Measurements from ENCODE around the gene ATRIP. TPM values are rescaled to one million over a fixed set of nuclear protein-coding genes. Genes with fewer than 3 reads are reported as not detected.
A peak's percentile ranks its signal among the peaks of the same experiment; 100 is the strongest.

Gene ATRIP
- total and polyA plus RNA-seq, 5 donors from 2014 or later, result 9.6 to 14.7 (median 11.9) TPM

DNA sequence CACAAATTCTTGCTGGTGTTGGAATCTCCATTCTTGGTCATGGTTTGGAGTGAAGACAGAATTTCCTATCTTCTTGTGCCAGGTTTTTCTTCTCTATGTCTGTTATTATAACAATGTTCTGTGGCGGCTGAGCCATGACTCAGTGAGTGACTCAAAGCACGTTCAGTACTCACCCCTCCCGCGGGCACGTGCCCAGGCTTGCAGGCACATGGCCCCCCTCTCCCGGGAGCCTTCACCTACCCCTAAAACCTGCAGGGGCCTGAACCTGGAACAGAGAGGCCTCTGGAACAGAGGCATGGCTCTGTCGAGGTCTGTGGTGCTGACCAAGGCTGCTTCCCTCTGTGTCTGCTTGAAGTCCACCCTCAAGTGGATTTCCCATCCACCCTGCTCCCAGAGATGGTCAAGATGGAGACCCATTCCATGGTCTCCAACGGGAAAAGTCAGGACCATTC, 44.2 kb upstream of the ATRIP start:
- no peak for ATAC-seq (ENCODE audit: low read depth in 2 of 2)
- Mint-ChIP-seq H3K4me1 (peaks cover 0 to 4% (median 0%) of the 10 kb centered on the region in 4 donors), H3K27ac (no peak overlapping the region), H3K36me3 (no peaks in the 10 kb centered on the region), H3K9me3 (peaks cover 0 to 1% (median 0%) of the 10 kb centered on the region in 7 donors), H3K27me3 (peaks cover 10% of the 10 kb centered on the region), H3K4me3 (no peak overlapping the region)
- H3K36me3 ChIP-seq (ENCODE audit: control insufficient read depth, insufficient read depth, low read length), result no peaks in the 10 kb centered on the region
- no peaks in the 10 kb centered on the region for H3K4me1 ChIP-seq (ENCODE audit: control insufficient read depth, insufficient read depth, low read length, poor library complexity, severe bottlenecking)
- H3K27me3 ChIP-seq (ENCODE audit: control insufficient read depth, insufficient read depth, low read length), result no peaks in the 10 kb centered on the region
- H3K27ac ChIP-seq (ENCODE audit: insufficient read depth, low read length, poor library complexity, severe bottlenecking), result no peak overlapping the region
- DNase-seq, result no peak
- H3K9me3 ChIP-seq (ENCODE audit: control insufficient read depth in 2 of 2, low read length in 2 of 2), result no peaks in the 10 kb centered on the region
- no peak overlapping the region for H3K4me3 ChIP-seq (ENCODE audit: low read depth, low read length)

DNA sequence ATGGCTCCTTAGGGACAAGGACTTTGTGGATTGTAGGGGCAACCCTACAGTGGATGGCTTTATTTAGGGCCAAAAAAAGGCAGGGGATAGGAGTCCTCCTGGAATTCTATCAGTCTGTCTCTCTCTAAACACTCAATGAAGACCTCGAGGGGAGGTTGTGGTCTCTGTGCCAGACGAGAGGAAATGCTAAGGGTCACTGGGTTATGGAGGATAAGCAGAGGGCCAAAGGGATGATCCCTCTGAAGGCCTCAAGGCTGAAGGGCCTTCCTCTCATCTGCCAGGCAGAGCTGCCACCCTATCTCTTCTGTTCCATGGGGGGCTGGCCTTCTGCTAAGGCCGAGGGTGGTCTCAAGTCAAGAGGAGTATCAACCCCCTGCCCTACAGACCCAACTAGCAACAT, 43.6 kb upstream of the ATRIP start:
- H3K27ac ChIP-seq (ENCODE audit: insufficient read depth, low read length, poor library complexity, severe bottlenecking), result no peak overlapping the region
- H3K4me1 Mint-ChIP-seq, result peaks cover 0 to 4% (median 0%) of the 10 kb centered on the region in 4 donors
- no peak overlapping the region for H3K27ac Mint-ChIP-seq
- ATAC-seq (ENCODE audit: low read depth in 2 of 2) (no peak), DNase-seq (no peak)
- H3K4me3 Mint-ChIP-seq, result no peak overlapping the region
- peaks cover 0 to 1% (median 0%) of the 10 kb centered on the region in 7 donors for H3K9me3 Mint-ChIP-seq
- H3K4me1 ChIP-seq (ENCODE audit: control insufficient read depth, insufficient read depth, low read length, poor library complexity, severe bottlenecking), result no peaks in the 10 kb centered on the region
- H3K36me3 ChIP-seq (ENCODE audit: control insufficient read depth, insufficient read depth, low read length), result no peaks in the 10 kb centered on the region
- H3K9me3 ChIP-seq (ENCODE audit: control insufficient read depth in 2 of 2, low read length in 2 of 2), result no peaks in the 10 kb centered on the region
- no peaks in the 10 kb centered on the region for H3K36me3 Mint-ChIP-seq
- no peak overlapping the region for H3K4me3 ChIP-seq (ENCODE audit: low read depth, low read length)
- H3K27me3 Mint-ChIP-seq, result peaks cover 9% of the 10 kb centered on the region
- no peaks in the 10 kb centered on the region for H3K27me3 ChIP-seq (ENCODE audit: control insufficient read depth, insufficient read depth, low read length)

DNA sequence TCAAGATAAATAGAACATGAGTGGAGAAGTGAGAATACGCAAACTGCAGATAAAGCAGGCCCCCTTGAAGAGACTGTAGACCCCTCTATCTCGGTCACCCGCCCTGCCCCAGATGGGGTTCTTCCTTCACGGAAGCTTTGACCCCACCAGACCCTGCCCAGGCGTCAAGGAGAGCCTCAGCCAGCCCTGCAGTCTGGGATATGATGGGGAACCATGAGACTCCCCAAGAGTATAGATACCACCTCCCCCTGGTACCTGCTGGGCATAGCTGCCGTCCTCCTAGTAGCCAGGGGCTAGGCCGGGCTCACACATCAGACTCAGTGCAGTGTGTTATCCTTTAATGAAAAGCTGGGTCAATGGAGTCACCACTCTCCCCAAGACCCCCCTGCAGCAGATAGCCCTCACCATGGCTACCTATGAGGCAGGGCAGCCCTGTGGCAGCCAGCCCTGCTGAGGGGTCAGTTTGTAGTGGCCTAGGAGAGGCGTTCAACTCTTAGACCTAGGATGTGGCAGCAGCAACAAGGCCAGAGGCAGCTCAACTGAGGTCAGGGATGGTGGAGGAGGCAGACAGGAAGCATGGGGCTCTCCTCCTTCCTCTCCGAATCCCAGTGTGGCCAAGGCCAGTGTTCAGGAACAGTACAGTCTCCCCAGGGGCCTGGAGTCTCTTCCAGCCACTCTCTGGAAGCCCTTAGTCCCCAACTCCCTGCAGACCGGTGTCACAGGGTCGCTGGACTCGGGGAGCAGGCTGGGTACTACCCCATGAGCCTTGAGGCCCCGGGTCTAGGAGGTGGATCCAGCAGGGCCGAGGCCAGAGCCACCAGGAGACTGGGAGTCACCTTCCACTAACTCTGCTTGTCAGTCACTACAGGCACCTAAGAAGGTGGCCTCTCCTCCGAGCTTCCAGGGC, 42.8 kb upstream of the ATRIP start:
- ATAC-seq (ENCODE audit: low read depth in 2 of 2) (no peak), DNase-seq (no peak)
- Histone ChIP-seq H3K27ac (ENCODE audit: insufficient read depth, low read length, poor library complexity, severe bottlenecking) (no peak overlapping the region), H3K27me3 (ENCODE audit: control insufficient read depth, insufficient read depth, low read length) (no peaks in the 10 kb centered on the region), H3K36me3 (ENCODE audit: control insufficient read depth, insufficient read depth, low read length) (no peaks in the 10 kb centered on the region), H3K4me3 (ENCODE audit: low read depth, low read length) (no peak overlapping the region), H3K9me3 (ENCODE audit: control insufficient read depth in 2 of 2, low read length in 2 of 2) (no peaks in the 10 kb centered on the region), H3K4me1 (ENCODE audit: control insufficient read depth, insufficient read depth, low read length, poor library complexity, severe bottlenecking) (no peaks in the 10 kb centered on the region)
- Mint-ChIP-seq H3K27me3 (peaks cover 9% of the 10 kb centered on the region), H3K4me1 (peaks cover 0 to 4% (median 0%) of the 10 kb centered on the region in 4 donors), H3K9me3 (peaks cover 0 to 1% (median 0%) of the 10 kb centered on the region in 7 donors), H3K36me3 (no peaks in the 10 kb centered on the region), H3K27ac (no peak overlapping the region), H3K4me3 (no peak overlapping the region)

DNA sequence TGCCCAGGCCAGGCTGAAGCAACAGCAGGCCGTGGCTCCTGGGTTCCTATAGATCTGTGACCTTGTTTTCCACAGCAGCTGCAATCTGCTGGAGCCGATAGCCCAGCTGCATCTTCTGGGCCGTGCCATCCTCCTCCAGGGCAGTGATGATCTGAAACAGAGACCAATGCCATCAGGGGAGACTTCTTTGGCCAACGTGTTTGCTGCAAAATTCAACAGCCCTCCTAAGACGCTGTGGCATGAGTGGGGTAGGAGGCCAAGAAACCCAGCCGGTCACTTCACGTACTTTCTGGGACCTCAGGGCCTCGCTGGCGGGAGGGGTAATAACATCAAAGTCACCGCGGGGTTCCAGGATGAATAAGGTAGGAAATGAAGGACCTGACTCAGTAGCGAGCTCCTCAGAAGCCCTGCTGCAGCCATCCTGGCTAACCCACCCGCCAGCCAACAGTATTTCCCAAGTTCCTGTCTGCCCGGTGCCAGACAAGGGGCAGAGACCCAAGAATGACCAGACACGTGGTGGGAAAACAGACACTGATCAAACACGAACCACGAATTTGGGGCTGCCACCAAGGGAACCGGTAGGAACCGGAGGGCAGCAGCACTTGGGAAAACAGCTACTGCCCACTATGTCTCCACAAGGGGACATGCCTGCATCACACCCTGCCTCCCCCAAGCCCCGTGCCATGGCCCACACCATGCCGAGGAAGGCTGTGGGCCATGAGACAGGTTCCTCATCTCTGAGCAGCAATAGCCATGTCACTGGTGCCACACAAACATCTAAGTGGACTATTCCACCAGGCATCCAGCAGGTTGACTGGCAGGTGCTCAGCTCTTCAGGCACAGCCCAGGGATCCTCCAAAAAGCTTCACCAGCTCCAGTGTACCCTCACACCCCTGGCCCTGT, 41.8 kb upstream of the ATRIP start:
- Histone ChIP-seq H3K27me3 (ENCODE audit: control insufficient read depth, insufficient read depth, low read length) (no peaks in the 10 kb centered on the region), H3K4me1 (ENCODE audit: control insufficient read depth, insufficient read depth, low read length, poor library complexity, severe bottlenecking) (no peaks in the 10 kb centered on the region), H3K27ac (ENCODE audit: insufficient read depth, low read length, poor library complexity, severe bottlenecking) (no peak overlapping the region), H3K36me3 (ENCODE audit: control insufficient read depth, insufficient read depth, low read length) (no peaks in the 10 kb centered on the region), H3K9me3 (ENCODE audit: control insufficient read depth in 2 of 2, low read length in 2 of 2) (no peaks in the 10 kb centered on the region), H3K4me3 (ENCODE audit: low read depth, low read length) (no peak overlapping the region)
- Mint-ChIP-seq H3K27ac (no peak overlapping the region), H3K36me3 (no peaks in the 10 kb centered on the region), H3K9me3 (peaks cover 0 to 1% (median 0%) of the 10 kb centered on the region in 7 donors), H3K4me1 (peaks cover 0 to 4% (median 0%) of the 10 kb centered on the region in 4 donors), H3K27me3 (peaks cover 9% of the 10 kb centered on the region), H3K4me3 (no peak overlapping the region)
- DNase-seq (no peak), ATAC-seq (ENCODE audit: low read depth in 2 of 2) (no peak)

DNA sequence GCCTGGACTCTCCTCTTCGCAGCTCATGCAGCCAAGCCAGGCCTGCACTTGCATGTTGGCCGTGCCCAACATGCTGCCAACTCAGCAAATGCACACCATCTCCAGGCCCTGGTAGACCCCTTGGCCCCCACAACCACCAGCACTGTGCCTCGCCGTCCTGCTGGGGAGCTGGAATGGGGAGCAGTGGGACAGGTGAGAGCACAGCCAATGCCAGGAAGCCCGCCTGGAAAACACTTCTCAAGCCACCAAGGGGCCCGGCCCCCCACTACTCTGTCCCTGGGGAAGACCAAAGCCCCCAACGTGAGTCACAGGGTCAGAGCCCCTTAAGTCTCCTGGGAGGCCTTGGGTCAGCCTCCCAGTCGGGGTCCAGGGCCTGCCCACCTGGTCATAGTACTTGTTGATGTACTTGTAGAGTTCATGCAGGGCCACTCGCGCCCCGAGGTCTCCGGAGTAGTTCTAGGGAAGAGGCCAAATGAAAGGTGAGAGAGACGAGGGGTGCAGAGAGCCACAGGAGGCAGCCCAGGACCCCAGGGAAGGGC, 41.1 kb upstream of the ATRIP start:
- peaks cover 0 to 4% (median 0%) of the 10 kb centered on the region in 4 donors for H3K4me1 Mint-ChIP-seq

DNA sequence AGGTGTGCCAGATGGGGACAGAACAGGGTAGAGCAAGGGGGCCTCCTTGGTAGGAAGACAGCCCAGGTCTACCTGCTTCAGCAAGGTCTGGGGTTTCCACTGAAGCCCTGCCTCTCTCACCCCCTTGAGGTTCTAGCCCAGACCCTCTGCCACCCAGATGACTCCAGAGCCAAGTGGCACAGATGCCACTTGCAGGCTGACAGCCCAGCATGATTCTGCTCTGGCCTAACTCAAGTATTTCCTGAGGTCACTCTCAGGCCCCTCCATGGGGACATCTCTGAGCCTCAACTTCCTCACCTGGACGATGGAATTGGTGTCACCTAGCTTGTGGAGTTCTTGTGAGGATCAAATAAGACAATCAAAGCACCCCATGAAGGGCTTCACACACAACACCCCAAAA, 40.6 kb upstream of the ATRIP start:
- DNase-seq, result no peak
- ATAC-seq (ENCODE audit: low read depth in 2 of 2), result no peak
- no peaks in the 10 kb centered on the region for H3K36me3 ChIP-seq (ENCODE audit: control insufficient read depth, insufficient read depth, low read length)
- H3K27me3 Mint-ChIP-seq, result peaks cover 4% of the 10 kb centered on the region
- H3K4me3 ChIP-seq (ENCODE audit: low read depth, low read length), result no peak overlapping the region
- no peaks in the 10 kb centered on the region for H3K4me1 ChIP-seq (ENCODE audit: control insufficient read depth, insufficient read depth, low read length, poor library complexity, severe bottlenecking)
- H3K27me3 ChIP-seq (ENCODE audit: control insufficient read depth, insufficient read depth, low read length), result no peaks in the 10 kb centered on the region
- H3K27ac Mint-ChIP-seq, result peak overlapping the region in 1 of 3 donors; percentile 29
- H3K9me3 ChIP-seq (ENCODE audit: control insufficient read depth in 2 of 2, low read length in 2 of 2), result no peaks in the 10 kb centered on the region
- H3K4me3 Mint-ChIP-seq, result no peak overlapping the region
- H3K27ac ChIP-seq (ENCODE audit: insufficient read depth, low read length, poor library complexity, severe bottlenecking), result no peak overlapping the region
- H3K36me3 Mint-ChIP-seq, result no peaks in the 10 kb centered on the region
- peaks cover 0 to 1% (median 0%) of the 10 kb centered on the region in 4 donors for H3K4me1 Mint-ChIP-seq
- H3K9me3 Mint-ChIP-seq, result no peaks in the 10 kb centered on the region

More for the DNA sequence above, 41.1 kb upstream of the ATRIP start:
- no peaks in the 10 kb centered on the region for H3K4me1 ChIP-seq (ENCODE audit: control insufficient read depth, insufficient read depth, low read length, poor library complexity, severe bottlenecking)
- H3K4me3 Mint-ChIP-seq, result no peak overlapping the region
- no peaks in the 10 kb centered on the region for H3K36me3 ChIP-seq (ENCODE audit: control insufficient read depth, insufficient read depth, low read length)
- H3K9me3 ChIP-seq (ENCODE audit: control insufficient read depth in 2 of 2, low read length in 2 of 2), result no peaks in the 10 kb centered on the region
- H3K27me3 ChIP-seq (ENCODE audit: control insufficient read depth, insufficient read depth, low read length), result no peaks in the 10 kb centered on the region
- no peak overlapping the region for H3K27ac ChIP-seq (ENCODE audit: insufficient read depth, low read length, poor library complexity, severe bottlenecking)
- peaks cover 9% of the 10 kb centered on the region for H3K27me3 Mint-ChIP-seq
- H3K4me3 ChIP-seq (ENCODE audit: low read depth, low read length), result no peak overlapping the region
- ATAC-seq (ENCODE audit: low read depth in 2 of 2), result no peak
- no peak for DNase-seq
- H3K9me3 Mint-ChIP-seq, result no peaks in the 10 kb centered on the region
- H3K27ac Mint-ChIP-seq, result no peak overlapping the region
- H3K36me3 Mint-ChIP-seq, result no peaks in the 10 kb centered on the region
